Gastrocnemius medialis (tissue), 4 donors: ENCODE results near the gene TECR.

ENCODE experiments used
- CTCF ChIP-seq, 5 experiments: fragments of 450-650 bp in 3 of 5; fragments of 200-600 bp in 2 of 5; sonication (generic) in 2 of 5; IDR thresholded peaks in 4 of 5; conservative IDR thresholded peaks in 1 of 5; 1 replicate in 4 of 5; 2 replicates in 1 of 5; pipeline ENCODE4 v1.5.1; 2016 to 2019; ENCODE audit warnings: antibody characterized with exemption in 5 of 5, mild to moderate bottlenecking in 3 of 5, moderate library complexity in 3 of 5
- POLR2A ChIP-seq, 2 donors: fragments of 450-650 bp; IDR thresholded peaks; one replicate each; pipeline ENCODE4 v1.6.1; 2017; ENCODE audit warnings: antibody characterized with exemption in 2 of 2, mild to moderate bottlenecking in 2 of 2, moderate library complexity in 2 of 2

DNA sequence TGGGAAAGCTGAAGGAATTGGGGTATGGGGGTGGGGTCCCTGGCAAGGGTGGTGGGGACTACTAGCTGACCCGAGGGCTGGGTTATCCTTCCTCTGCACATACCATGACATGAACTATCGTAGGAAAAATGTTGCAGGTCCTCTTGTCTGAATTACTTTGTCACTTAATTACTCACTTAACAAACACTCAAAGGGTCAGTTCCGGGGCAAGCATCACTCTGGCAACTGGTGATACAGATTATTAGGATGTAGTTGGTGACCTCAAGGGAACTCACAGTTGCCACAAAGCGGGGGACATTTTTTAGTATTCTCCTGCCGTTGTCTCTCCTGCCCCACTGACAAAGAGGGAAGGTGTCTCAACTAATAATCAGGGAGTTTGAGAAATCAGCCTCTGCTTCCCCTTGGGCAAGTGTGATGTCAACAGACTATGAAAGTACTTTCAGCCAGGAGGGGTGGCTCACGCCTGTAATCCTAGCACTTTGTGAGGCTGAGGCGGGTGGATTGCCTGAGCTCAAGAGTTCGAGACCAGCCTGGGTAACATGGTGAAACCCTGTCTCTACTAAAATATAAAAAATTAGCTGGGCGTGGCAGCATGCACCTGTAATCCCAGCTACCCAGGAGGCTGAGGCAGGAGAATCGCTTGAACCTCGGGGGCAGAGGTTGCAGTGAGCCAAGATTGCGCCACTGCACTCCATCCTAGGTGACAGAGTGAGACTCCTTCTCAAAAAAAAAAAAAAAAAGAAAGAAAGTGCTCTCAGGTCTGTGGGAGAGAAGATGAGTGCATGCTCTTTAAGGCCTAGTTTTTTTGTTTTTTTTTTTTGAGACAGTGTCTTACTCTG lies 21.5 kb upstream of the TECR start:
- TF ChIP-seq CTCF (IDR thresholded peaks at IDR 0.05 in 4 of 5, conservative IDR thresholded peaks at IDR 0.05 in 1 of 5): no peak
- TF ChIP-seq POLR2A (IDR thresholded peaks at IDR 0.05): no peak
